ENCODE measurements around the gene FXYD4.
A peak's percentile ranks its signal among the peaks of the same experiment; 100 is the strongest.
"Not testable (repeated sequence)": the region's sequence is repeated elsewhere in the genome, so short reads cannot be mapped to it uniquely, and the experiment has no call there.

FXYD4 gene, protein sequence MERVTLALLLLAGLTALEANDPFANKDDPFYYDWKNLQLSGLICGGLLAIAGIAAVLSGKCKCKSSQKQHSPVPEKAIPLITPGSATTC

DNA sequence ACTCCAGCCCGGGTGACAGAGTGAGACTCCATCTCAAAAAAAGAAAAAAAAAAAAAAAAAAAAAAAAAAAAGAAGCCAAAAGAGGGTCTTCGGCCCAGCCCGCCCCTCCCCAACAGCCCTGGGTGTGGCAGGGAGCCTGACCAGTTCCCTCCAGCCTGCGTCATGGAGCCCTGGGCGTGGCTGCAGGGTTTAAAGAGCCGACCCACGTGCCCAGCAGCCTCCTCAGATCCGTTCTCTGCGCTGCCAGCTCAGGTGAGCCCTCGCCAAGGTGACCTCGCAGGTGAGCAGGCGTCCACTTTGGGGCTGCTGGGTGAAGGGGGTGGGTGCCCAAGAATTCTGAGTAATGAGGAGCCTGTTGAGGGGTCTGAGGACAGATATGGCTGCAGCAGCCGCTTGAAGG is at the start of gene FXYD4:
FXYD4 (plus strand) TSS at position 219 of the 400 bp plus-strand sequence. CDS start 2,111 bp downstream, outside the sequence.
- DNase-seq, result no peak

GRCh38 chr10:43322331-43322730 is 49.1 kb upstream of the FXYD4 start:
- no peak for DNase-seq

DNA sequence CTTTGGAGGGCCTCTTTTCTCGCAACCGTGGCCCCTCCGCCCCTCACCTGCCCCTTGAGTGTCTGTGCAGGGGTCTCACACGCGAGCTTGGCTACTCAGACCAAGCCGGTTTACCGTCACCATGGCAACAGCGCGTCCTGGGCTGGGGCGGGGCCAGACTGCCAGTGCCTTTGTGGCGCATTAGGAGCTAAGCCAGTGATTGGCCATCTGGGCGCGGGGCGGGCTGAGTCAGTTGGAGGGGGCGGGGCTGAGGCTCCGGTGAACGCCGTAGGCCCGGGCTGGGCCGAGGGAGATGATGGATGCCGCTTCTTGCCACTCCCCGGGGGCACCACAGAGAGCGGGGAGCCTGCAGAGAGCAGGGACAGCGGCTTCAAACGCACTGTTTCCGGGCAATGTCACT is 48.7 kb upstream of the FXYD4 start:
- DNase-seq, result peak; percentile 92

GRCh38 chr10:43323245-43323644 is 48.2 kb upstream of the FXYD4 start:
- DNase-seq, result no peak

DNA sequence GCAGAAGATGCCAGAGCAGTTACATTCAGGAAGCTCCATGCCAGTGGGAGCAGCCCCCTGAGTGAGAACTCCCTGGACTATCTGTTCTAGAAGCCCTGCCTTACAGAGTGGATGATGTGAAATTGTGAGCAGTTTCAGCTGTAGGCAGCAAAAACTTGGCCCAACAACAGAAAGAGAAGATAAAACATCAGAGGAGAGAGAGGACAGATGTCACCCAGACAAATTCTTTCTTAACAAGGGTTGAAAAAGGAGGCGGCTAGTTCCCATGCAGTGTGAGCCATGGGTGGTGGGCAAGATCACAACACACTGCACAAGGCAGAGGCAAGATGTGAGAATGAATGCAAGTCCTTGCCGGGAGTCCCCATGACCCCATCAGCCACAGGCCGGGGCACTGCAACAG is 46.6 kb upstream of the FXYD4 start:
- DNase-seq, result no peak

GRCh38 chr10:43327171-43327570 is 44.3 kb upstream of the FXYD4 start:
- no peak for DNase-seq

DNA sequence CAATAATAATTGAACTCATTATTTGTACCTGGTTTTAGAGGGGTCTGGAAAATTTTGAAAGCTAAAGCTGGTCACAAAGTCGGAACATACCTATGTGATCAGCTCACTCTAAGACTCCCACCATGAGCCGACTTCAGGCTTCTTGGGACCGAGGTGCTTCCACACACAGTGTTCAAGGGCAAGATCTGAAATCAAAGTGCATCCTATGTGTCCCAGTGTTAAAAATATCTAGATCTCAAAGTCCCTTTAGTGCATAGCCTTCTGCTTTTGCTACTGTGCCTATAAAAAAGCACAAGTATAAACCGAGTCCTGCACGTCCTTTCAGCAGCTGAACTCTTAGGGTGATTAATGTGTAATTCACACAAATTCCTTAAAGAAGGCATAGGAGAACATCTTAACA is 43.5 kb upstream of the FXYD4 start:
- DNase-seq, result no peak

- not testable (repeated sequence) for DNase-seq
These were observed 42.6 kb upstream of the FXYD4 start for GRCh38 chr10:43328810-43329209.

DNA sequence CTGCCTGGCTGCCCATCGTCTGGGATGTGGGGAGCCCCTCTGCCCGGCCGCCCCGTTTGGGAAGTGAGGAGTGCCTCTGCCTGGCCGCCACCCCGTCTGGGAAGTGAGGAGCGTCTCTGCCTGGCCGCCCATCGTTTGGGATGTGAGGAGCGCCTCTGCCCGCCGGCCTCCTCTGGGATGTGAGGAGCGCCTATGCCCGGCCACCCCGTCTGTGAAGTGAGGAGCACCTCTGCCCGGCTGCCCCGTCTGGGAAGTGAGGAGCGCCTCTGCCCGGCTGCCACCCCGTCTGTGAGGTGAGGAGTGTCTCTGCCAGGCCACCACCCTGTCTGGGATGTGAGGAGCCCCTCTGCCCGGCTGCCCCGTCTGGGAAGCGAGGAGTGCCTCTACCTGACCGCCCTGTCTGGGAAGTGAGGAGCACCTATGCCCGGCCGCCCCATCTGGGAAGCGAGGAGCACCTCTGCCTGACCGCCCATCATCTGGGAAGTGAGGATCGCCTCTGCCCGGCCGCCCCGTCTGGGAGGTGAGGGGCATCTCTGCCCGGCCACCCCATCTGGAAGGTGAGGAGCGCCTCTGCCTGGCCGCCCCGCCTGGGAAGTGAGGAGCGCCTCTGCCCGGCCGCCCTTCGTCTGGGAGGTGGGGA is 42.1 kb upstream of the FXYD4 start:
- DNase-seq, result not testable (repeated sequence)

DNA sequence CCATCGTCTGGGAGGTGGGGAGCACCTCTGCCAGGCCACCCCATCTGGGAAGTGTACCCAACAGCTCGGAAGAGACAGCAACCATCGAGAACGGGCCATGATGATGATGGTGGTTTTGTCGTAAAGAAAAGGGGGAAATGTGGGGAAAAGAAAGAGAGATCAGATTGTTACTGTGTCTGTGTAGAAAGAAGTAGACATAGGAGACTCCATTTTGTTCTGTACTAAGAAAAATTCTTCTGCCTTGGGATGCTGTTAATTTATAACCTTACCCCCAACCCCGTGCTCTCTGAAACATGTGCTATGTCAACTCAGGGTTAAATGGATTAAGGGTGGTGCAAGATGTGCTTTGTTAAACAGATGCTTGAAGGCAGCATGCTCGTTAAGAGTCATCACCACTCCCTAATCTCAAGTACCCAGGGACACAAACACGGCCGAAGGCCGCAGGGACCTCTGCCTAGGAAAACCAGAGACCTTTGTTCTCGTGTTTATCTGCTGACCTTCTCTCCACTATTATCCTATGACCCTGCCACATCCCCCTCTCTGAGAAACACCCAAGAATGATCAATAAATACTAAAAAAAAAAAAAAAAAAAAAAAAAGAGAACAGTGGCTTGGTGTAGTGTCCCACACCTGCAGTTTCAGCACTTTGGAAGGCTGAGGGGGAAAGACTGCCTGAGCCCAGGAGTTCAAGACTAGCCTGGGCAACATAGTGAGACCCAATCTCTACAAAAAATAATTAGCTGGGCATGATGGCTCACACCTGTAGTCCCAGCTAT is 41.2 kb upstream of the FXYD4 start:
- DNase-seq, result not testable (repeated sequence)

- DNase-seq, result not testable (repeated sequence)
These were observed 40.7 kb upstream of the FXYD4 start for GRCh38 chr10:43330824-43331127.

- DNase-seq, result no peak
These were observed 37.8 kb upstream of the FXYD4 start for GRCh38 chr10:43333653-43334052.

GRCh38 chr10:43336061-43336460 is 35.4 kb upstream of the FXYD4 start:
- no peak for DNase-seq

- DNase-seq, result no peak
These were observed 34.7 kb upstream of the FXYD4 start for GRCh38 chr10:43336641-43337318.

DNA sequence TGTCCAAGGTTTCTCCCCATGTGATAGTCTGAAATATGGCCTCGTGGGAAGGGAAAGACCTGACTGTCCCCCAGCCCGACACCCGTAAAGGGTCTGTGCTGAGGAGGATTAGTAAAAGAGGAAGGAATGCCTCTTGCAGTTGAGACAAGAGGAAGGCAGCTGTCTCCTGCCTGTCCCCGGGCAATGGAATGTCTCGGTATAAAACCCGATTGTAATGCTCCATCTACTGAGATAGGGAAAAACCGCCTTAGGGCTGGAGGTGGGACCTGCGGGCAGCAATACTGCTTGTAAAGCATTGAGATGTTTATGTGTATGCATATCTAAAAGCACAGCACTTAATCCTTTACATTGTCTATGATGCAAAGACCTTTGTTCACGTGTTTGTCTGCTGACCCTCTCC is 33.9 kb upstream of the FXYD4 start:
- DNase-seq, result not testable (repeated sequence)

- no peak for DNase-seq
These were observed 33.3 kb upstream of the FXYD4 start for GRCh38 chr10:43338117-43338516.

- no peak for DNase-seq
These were observed 32.3 kb upstream of the FXYD4 start for GRCh38 chr10:43339136-43339535.

- no peak for DNase-seq
These were observed 31.3 kb upstream of the FXYD4 start for GRCh38 chr10:43340101-43340500.

DNA sequence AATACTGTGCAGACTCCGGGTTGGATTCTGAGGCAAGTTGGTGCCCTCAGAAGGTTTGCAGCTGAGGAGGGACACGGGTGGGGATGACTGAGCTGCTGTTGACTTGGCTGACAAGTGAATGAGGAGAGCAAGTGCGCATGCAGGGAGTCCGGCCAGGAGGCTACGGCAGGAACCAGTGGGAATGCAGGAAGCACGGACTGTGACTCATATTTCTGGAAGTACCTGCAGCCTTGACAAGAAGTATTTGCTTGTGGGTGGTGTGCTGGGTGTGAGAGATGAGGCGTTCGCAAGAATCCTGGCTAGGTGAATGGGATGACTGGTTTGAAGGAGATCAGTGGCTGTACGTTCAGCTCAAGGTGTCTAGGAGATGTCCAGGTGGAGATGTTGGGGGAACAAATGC is 30.8 kb upstream of the FXYD4 start:
- DNase-seq, result no peak

- DNase-seq, result no peak
These were observed 30.0 kb upstream of the FXYD4 start for GRCh38 chr10:43341450-43341849.

DNA sequence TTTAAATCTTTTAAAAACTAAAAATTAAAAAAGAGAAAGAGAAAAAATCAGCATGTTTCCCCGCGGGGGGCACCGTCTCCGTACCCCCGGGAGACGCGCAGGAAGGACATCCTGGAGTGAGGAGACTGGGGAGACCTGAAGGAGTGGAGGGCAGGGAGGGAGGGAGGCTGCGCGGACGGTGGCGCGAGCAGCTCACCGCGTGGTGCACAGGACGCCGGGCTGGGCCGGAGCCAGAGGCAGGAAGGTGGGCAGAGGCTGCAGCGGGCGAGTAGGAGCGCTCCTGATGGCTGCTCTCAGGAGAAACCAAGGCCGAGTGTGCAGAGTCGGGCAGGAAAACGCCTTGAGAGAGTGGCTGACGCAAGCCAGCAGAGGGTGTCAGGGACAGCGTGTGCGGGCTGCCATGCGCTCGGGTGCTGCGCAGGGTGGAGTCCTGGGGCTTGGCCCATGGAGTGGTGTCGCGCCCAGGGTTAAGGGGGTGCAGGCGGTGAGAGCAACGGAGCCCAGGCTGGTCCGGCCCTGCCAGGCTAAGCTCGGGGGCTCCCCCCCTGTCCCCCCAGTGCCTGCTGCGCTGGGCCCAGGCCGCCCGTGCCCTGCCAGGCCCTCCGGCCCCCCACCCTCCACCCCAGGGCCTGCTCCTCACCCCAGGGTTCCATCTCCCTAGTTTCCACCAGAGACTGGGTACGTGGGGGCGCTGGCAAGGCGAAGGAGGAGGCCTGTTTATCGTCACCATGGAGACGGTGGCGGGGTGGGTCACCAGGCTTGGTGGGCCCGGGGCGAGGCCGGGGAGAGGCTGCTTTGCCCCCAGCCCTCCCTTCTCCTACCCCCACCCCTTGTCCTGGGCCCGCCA is 28.9 kb upstream of the FXYD4 start:
- DNase-seq, result no peak

DNA sequence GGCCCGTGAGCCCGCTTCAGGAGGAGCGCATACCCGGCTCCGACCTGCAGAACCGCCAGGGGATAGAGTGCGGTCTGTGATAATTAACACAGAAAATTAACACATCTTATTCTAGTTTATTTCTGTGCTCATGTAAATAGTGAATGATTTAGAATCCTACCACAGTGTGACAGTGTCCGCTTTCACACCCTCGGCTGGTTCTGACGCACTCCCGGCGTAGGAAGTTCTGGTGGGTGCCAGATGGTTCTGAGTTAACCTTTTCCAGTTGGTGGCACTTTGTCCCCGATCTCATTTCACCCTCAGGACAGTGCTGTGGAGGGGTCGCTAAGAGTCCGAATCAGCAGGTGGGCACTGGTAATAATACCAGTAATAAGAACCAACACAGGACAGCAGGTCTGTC is 28.3 kb upstream of the FXYD4 start:
- no peak for DNase-seq

DNA sequence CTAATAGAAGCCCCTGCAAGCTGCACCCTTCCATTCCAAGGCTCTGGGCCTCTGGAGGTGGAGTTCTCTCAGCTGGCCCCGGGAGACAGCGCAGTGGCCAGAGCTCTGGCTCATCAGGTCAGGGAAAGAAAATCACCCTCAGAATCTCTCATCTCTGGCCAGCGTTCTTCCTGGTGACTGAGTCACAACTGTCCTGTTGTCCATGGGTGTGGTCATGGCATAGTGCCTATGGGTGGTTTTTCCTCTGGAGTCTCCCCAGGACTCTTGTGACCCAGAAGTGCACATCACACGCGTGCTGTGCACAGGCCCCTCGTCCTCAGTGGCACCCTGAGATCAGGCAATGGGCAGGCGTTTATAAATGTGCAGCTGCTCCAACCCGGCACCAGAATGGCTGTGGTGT is 27.4 kb upstream of the FXYD4 start:
- DNase-seq, result no peak

Data from activated CD8-positive, alpha-beta memory T cell treated with anti-CD3 and anti-CD28 coated beads, Interleukin-2, amount 50 U/mL, for 48 hours (primary cell).